GM21528 (cell line): ENCODE measurements around the gene SPP1.
"Not testable (repeated sequence)": the region's sequence is repeated elsewhere in the genome, so short reads cannot be mapped to it uniquely, and the experiment has no call there.

Source experiments
- ATAC-seq: cut with Tn5 transposase; IDR thresholded peaks from one replicate; pipeline ENCODE4 v1.9.1; 2021; ENCODE audit warnings: mild to moderate bottlenecking, moderate library complexity; ENCODE audit not compliant: unreplicated experiment, low FRiP score

Gene SPP1

GRCh38 chr4:87975466-87975865 is at the start of gene SPP1:
Gene SPP1 (plus strand): TSS chr4:87975714. CDS start chr4:87976896, 1,182 bp downstream.
- peak; percentile 82 for ATAC-seq

- no peak for ATAC-seq
These were observed 48.9 kb upstream of the SPP1 start for GRCh38 chr4:87926554-87927098.

GRCh38 chr4:87930629-87931028 is 44.9 kb upstream of the SPP1 start:
- no peak for ATAC-seq

GRCh38 chr4:87931932-87932331 is 43.6 kb upstream of the SPP1 start:
- no peak for ATAC-seq

GRCh38 chr4:87932718-87933141 is 42.8 kb upstream of the SPP1 start:
- no peak for ATAC-seq

GRCh38 chr4:87933337-87933736 is 42.2 kb upstream of the SPP1 start:
- ATAC-seq: no peak

GRCh38 chr4:87934157-87934704 is 41.3 kb upstream of the SPP1 start:
- ATAC-seq: no peak

- no peak for ATAC-seq
These were observed 40.5 kb upstream of the SPP1 start for GRCh38 chr4:87934973-87935372.

GRCh38 chr4:87935954-87936353 is 39.6 kb upstream of the SPP1 start:
- ATAC-seq: not testable (repeated sequence)

GRCh38 chr4:87937523-87937922 is 38.0 kb upstream of the SPP1 start:
- no peak for ATAC-seq

- no peak for ATAC-seq
These were observed 36.8 kb upstream of the SPP1 start for GRCh38 chr4:87938746-87939145.

GRCh38 chr4:87939978-87940690 is 35.4 kb upstream of the SPP1 start:
- ATAC-seq: no peak

GRCh38 chr4:87940809-87941208 is 34.7 kb upstream of the SPP1 start:
- ATAC-seq: not testable (repeated sequence)

GRCh38 chr4:87941537-87942392 is 33.7 kb upstream of the SPP1 start:
- ATAC-seq: no peak

GRCh38 chr4:87943660-87944149 is 31.8 kb upstream of the SPP1 start:
- no peak for ATAC-seq

- ATAC-seq: no peak
These were observed 30.5 kb upstream of the SPP1 start for GRCh38 chr4:87944967-87945366.

GRCh38 chr4:87946766-87947165 is 28.7 kb upstream of the SPP1 start:
- no peak for ATAC-seq

- no peak for ATAC-seq
These were observed 27.9 kb upstream of the SPP1 start for GRCh38 chr4:87947381-87948160.

GRCh38 chr4:87949961-87950360 is 25.6 kb upstream of the SPP1 start:
- no peak for ATAC-seq

- ATAC-seq: no peak
These were observed 25.0 kb upstream of the SPP1 start for GRCh38 chr4:87950493-87950892.
